Epithelial cell of proximal tubule (primary cell): Measurements from ENCODE around the gene PRSS21. TPM values are rescaled to one million over a fixed set of nuclear protein-coding genes. Genes with fewer than 3 reads are reported as not detected.

Experiments used
- DNase-seq: peaks from one replicate; pipeline ENCODE4 v3.0.0-alpha.2; 2011; ENCODE audit warnings: low read depth
- H3K4me3 ChIP-seq: 2 replicates; pipeline ENCODE4 v1.5.1; 2011; ENCODE audit warnings: low read depth, mild to moderate bottlenecking, low read length
- CTCF ChIP-seq: conservative IDR thresholded peaks from 2 replicates; pipeline ENCODE4 v1.5.1; 2012; ENCODE audit warnings: low read depth, mild to moderate bottlenecking, low read length
- total RNA-seq: library from RNA; depleted of rRNA; stranded (reverse); fragments of >200 nt; gene quantifications from 2 replicates; pipeline ENCODE4 v1.2.3, GENCODE V29; 2015

Gene PRSS21
- total RNA-seq, 1 donor from 2014 or later, result 4.6 TPM

- TF ChIP-seq CTCF, result no peak
- DNase-seq, result no peak
- H3K4me3 ChIP-seq, result no peak overlapping the region
Observed at GRCh38 chr16:2809149-2809760, 7.8 kb upstream of the PRSS21 start.

- no peak for DNase-seq
- no peak for TF ChIP-seq CTCF
- no peak overlapping the region for H3K4me3 ChIP-seq
Observed at GRCh38 chr16:2810651-2811050, 6.4 kb upstream of the PRSS21 start.

- no peak for DNase-seq
- no peak for TF ChIP-seq CTCF
- no peak overlapping the region for H3K4me3 ChIP-seq
Observed at GRCh38 chr16:2811703-2812471, 5.2 kb upstream of the PRSS21 start.

GRCh38 chr16:2813771-2814221, 3.2 kb upstream of the PRSS21 start:
- no peak for TF ChIP-seq CTCF

GRCh38 chr16:2814551-2815298, 2.3 kb upstream of the PRSS21 start:
- no peak for TF ChIP-seq CTCF
- DNase-seq, result no peak
- no peak overlapping the region for H3K4me3 ChIP-seq

More at GRCh38 chr16:2813771-2814221, 3.2 kb upstream of the PRSS21 start:
- no peak for DNase-seq
- H3K4me3 ChIP-seq, result no peak overlapping the region

GRCh38 chr16:2815299-2815771, 1.7 kb upstream of the PRSS21 start:
- DNase-seq, result no peak
- H3K4me3 ChIP-seq, result no peak overlapping the region
- no peak for TF ChIP-seq CTCF
